Neural progenitor cell (in vitro differentiated cells): Measurements from ENCODE around the gene TENT5C.

Experiments
- EZH2 ChIP-seq: fragments of 200-600 bp; sonication (generic); IDR thresholded peaks from 2 replicates; pipeline ENCODE4 v1.6.1; 2017; ENCODE audit warnings: antibody characterized with exemption, mild to moderate bottlenecking, moderate library complexity
- EZH2phosphoT487 ChIP-seq: fragments of 200-600 bp; sonication (generic); IDR thresholded peaks from 2 replicates; pipeline ENCODE4 v1.6.1; 2017; ENCODE audit warnings: antibody characterized with exemption
- TF ChIP-seq, protein P1 (sequence below): fragments of 200-600 bp; sonication (generic); IDR thresholded peaks from 2 replicates; pipeline ENCODE4 v1.5.1; 2017; ENCODE audit warnings: antibody characterized with exemption, mild to moderate bottlenecking

- TF ChIP-seq EZH2phosphoT487 (no peak), EZH2 (no peak)
- TF ChIP-seq, protein P1, sequence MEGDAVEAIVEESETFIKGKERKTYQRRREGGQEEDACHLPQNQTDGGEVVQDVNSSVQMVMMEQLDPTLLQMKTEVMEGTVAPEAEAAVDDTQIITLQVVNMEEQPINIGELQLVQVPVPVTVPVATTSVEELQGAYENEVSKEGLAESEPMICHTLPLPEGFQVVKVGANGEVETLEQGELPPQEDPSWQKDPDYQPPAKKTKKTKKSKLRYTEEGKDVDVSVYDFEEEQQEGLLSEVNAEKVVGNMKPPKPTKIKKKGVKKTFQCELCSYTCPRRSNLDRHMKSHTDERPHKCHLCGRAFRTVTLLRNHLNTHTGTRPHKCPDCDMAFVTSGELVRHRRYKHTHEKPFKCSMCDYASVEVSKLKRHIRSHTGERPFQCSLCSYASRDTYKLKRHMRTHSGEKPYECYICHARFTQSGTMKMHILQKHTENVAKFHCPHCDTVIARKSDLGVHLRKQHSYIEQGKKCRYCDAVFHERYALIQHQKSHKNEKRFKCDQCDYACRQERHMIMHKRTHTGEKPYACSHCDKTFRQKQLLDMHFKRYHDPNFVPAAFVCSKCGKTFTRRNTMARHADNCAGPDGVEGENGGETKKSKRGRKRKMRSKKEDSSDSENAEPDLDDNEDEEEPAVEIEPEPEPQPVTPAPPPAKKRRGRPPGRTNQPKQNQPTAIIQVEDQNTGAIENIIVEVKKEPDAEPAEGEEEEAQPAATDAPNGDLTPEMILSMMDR = no peak
These were observed at the start of gene TENT5C for GRCh38 chr1:117605774-117606648.
